Right atrium auricular region (tissue), 2 donors: ENCODE results near the gene KRTAP1-5. TPM values are rescaled to one million over a fixed set of nuclear protein-coding genes. Genes with fewer than 3 reads are reported as not detected.
"Not testable (repeated sequence)": the region's sequence is repeated elsewhere in the genome, so short reads cannot be mapped to it uniquely, and the experiment has no call there.

ENCODE experiments used
- DNase-seq: peaks from one replicate; pipeline ENCODE4 v3.0.0-alpha.2; 2019; ENCODE audit warnings: low spot score
- H3K27ac ChIP-seq, 2 donors: fragments of 200-600 bp; sonication (generic); 1 replicate in 1 of 2; 2 replicates in 1 of 2; pipeline ENCODE4 v1.5.1; 2016 to 2019
- H3K27me3 ChIP-seq, 2 donors: fragments of 200-600 bp; sonication (generic); one replicate each; pipeline versions ENCODE4 v1.5.1 to v1.6.0; 2017 to 2019
- H3K36me3 ChIP-seq: fragments of 200-600 bp; sonication (generic); one replicate; pipeline ENCODE4 v1.5.1; 2016
- H3K4me1 ChIP-seq, 2 donors: fragments of 200-600 bp; sonication (generic); one replicate each; pipeline versions ENCODE4 v1.5.1 to v1.6.0; 2017 to 2019
- H3K4me3 ChIP-seq, 2 donors: fragments of 200-600 bp; sonication (generic); 1 replicate in 1 of 2; 2 replicates in 1 of 2; pipeline ENCODE4 v1.5.1; 2017 to 2019; ENCODE audit warnings: mild to moderate bottlenecking in 1 of 2, moderate library complexity in 1 of 2
- H3K9me3 ChIP-seq, 2 donors: fragments of 200-600 bp; sonication (generic); one replicate each; pipeline ENCODE4 v1.5.1; 2019
- CTCF ChIP-seq, 2 donors: fragments of 200-600 bp; sonication (generic); IDR thresholded peaks; one replicate each; pipeline ENCODE4 v1.5.1; 2019; ENCODE audit warnings: antibody characterized with exemption in 2 of 2
- total RNA-seq, 2 donors: library from RNA; depleted of rRNA; stranded (reverse); fragments of >200 nt; gene quantifications; one replicate each; pipeline ENCODE4 v1.1.0, GENCODE V29; 2016

Gene KRTAP1-5
- total RNA-seq, 2 donors from 2014 or later, result not detected

DNA sequence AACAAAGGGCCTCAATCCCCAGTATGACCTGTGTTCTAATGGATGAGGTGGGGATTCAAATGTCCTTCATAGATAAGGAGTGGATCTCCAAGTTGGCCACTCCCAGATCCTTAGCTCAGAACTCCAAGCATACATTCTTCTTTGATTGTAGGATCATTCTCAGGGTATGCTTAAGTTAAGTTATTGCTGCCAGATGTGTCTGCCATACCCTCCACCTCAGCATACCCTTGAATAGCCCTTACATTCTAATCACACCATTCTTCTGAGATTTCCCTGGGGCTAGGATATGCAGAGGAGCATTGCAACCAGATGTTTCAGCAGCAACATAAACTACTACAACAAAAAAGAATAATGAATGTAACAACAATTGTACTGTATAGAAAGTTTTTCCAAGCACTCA lies 40.3 kb upstream of the KRTAP1-5 start:
- Histone ChIP-seq H3K4me1 (no peaks in the 10 kb centered on the region), H3K4me3 (no peak overlapping the region), H3K9me3 (no peaks in the 10 kb centered on the region), H3K27ac (no peak overlapping the region), H3K36me3 (no peaks in the 10 kb centered on the region), H3K27me3 (no peaks in the 10 kb centered on the region)
- DNase-seq, result no peak
- no peak for TF ChIP-seq CTCF (IDR thresholded peaks at IDR 0.05)

DNA sequence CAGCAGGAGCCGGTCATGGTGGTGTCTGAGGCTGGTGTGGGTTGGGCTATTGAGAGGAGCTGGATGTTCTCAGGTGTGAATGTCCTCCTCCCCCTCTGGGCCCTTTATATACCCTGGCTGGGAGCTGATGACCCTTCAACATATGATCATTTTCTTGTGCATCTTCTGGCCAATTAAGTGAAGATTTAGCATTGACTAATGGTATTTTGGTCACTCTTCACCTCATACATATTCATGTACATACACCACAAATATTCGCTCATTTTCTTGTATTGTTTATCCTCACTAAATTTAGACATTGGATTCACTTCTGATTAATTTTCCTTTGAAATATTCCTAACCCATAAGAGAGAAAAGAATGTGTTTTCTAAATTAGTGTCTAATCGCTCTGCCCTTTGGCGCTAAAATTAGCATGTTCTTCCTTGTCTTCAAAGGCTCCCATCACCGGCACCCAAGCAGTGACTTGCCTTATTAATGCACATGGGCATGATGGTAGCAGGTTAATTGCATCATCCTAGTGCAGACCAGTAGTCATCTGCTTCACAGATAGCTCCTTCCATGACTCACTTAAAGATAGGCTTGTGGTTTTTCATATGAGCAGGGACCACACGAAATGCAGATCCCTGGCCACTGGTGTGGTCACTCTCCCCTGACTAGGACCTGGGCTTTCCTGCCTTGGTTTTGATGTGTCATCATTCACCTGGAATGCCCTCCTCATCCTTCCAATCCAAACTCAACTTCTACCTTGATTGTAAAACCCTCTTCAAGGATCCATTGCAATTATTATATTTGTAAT lies 39.0 kb upstream of the KRTAP1-5 start, which contains the start of gene KRTAP2-4:
Gene KRTAP2-4, minus strand, starts transcription at position 51 of the 796 bp plus-strand sequence. Its CDS starts 34 bp downstream, at position 17.
- H3K4me1 ChIP-seq, result no peaks in the 10 kb centered on the region
- DNase-seq, result no peak
- no peak within 1 kb of the TSS for H3K4me3 ChIP-seq
- no peaks in the 10 kb centered on the region for H3K9me3 ChIP-seq
- H3K27ac ChIP-seq, result no peak within 1 kb of the TSS
- H3K27me3 ChIP-seq, result no peaks in the 10 kb centered on the region
- no peaks in the 10 kb centered on the region for H3K36me3 ChIP-seq
- no peak for TF ChIP-seq CTCF (IDR thresholded peaks at IDR 0.05)

- H3K4me1 ChIP-seq, result not testable (repeated sequence)
These were observed 38.1 kb upstream of the KRTAP1-5 start for GRCh38 chr17:41065016-41065689.

DNA sequence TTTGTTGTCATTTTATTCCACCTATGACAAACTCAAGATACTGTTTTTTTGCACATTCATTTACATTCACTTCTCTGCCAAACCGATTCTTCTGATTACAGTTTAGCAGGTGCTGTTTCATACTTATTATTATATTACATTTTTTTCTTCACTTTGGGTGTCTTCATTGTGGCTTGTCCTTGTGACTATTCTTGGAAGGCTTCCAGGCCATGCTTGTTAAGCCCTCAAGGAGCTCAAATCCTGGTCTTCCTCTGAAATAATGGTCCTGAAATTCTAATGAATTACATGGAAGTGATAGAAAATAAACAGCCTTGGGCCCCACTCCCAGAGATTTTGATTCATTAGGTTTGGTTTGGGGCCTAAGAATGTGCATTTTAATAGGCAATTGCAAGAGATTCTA lies 37.3 kb upstream of the KRTAP1-5 start:
- Histone ChIP-seq H3K9me3 (no peaks in the 10 kb centered on the region), H3K4me3 (no peak overlapping the region), H3K27ac (no peak overlapping the region), H3K27me3 (no peaks in the 10 kb centered on the region), H3K4me1 (no peaks in the 10 kb centered on the region), H3K36me3 (no peaks in the 10 kb centered on the region)
- DNase-seq, result no peak
- TF ChIP-seq CTCF (IDR thresholded peaks at IDR 0.05), result no peak

More at GRCh38 chr17:41065016-41065689, 38.1 kb upstream of the KRTAP1-5 start:
- not testable (repeated sequence) for H3K27me3 ChIP-seq, H3K4me3 ChIP-seq, H3K27ac ChIP-seq, H3K36me3 ChIP-seq, H3K9me3 ChIP-seq, DNase-seq

DNA sequence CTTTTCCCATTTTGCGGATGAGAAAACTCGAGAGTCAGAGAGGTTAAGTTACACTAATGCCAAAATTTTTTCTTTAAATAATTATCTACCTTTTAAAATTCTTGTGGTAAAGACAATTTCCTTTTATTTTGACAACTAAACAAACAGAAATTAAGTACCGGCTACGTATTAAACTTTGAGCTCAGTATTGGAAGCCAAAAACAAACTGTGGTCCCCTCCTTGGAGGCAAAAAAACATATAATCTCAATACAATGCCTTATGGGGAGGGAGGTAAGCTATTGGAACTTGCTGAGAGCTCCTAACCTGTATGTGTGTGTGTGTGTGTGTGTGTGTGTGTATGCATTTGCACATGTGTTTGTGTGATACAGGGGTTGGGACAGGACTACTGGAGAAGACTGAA lies 36.4 kb upstream of the KRTAP1-5 start:
- TF ChIP-seq CTCF (IDR thresholded peaks at IDR 0.05), result no peak
- H3K4me1 ChIP-seq, result no peaks in the 10 kb centered on the region
- H3K9me3 ChIP-seq, result no peaks in the 10 kb centered on the region
- H3K4me3 ChIP-seq, result no peak overlapping the region
- DNase-seq, result no peak
- no peaks in the 10 kb centered on the region for H3K27me3 ChIP-seq
- H3K27ac ChIP-seq, result no peak overlapping the region
- no peaks in the 10 kb centered on the region for H3K36me3 ChIP-seq

GRCh38 chr17:41061964-41062363 lies 35.0 kb upstream of the KRTAP1-5 start:
- TF ChIP-seq CTCF (IDR thresholded peaks at IDR 0.05), result no peak
- Histone ChIP-seq H3K4me3 (no peak overlapping the region), H3K27me3 (no peaks in the 10 kb centered on the region), H3K9me3 (peaks cover 0 to 8% of the 10 kb centered on the region in 2 donors), H3K27ac (no peak overlapping the region), H3K4me1 (no peaks in the 10 kb centered on the region), H3K36me3 (no peaks in the 10 kb centered on the region)
- no peak for DNase-seq
